CD8-positive, alpha-beta memory T cell (primary cell): ENCODE results near the gene NRP1. TPM values are rescaled to one million over a fixed set of nuclear protein-coding genes. Genes with fewer than 3 reads are reported as not detected.

ENCODE experiments used
- CTCF ChIA-PET: fragments of 350-600 bp; sonication (Branson Sonifier 250); formaldehyde crosslinking; loops from one replicate; lab custom pipeline; 2021; ENCODE audit warnings: antibody characterized with exemption; lab: Charles Lee
- POLR2A ChIA-PET: fragments of 350-600 bp; sonication (Branson Sonifier 250); formaldehyde crosslinking; loops from one replicate; lab custom pipeline; 2021; ENCODE audit warnings: antibody characterized with exemption; lab: Charles Lee
- DNase-seq, 5 donors: peaks; one replicate each; pipeline versions ENCODE4 v3.0.0 to v3.0.0-alpha.2; 2020 to 2022; ENCODE audit warnings: mixed read lengths in 1 of 5
- H3K27ac ChIP-seq: one replicate; pipeline ENCODE4 v1.7.0; 2013; ENCODE audit warnings: low read depth, mild to moderate bottlenecking, low read length, moderate library complexity
- H3K27me3 ChIP-seq: 2 replicates; pipeline ENCODE4 v1.7.0; 2013; ENCODE audit warnings: low read length, mild to moderate bottlenecking; ENCODE audit not compliant: insufficient read depth, poor library complexity, severe bottlenecking
- H3K36me3 ChIP-seq: 2 replicates; pipeline ENCODE4 v1.7.0; 2013; ENCODE audit warnings: mild to moderate bottlenecking, low read length, moderate library complexity; ENCODE audit not compliant: insufficient read depth
- H3K4me1 ChIP-seq: 2 replicates; pipeline ENCODE4 v1.7.0; 2013; ENCODE audit warnings: mild to moderate bottlenecking, low read length, moderate library complexity; ENCODE audit not compliant: insufficient read depth
- H3K4me3 ChIP-seq: 2 replicates; pipeline ENCODE4 v1.7.0; 2013; ENCODE audit warnings: mild to moderate bottlenecking, low read length
- H3K9me3 ChIP-seq: 2 replicates; pipeline ENCODE4 v1.7.0; 2013; ENCODE audit warnings: mild to moderate bottlenecking, low read length
- H3K27ac Mint-ChIP-seq, 8 donors: one replicate each; pipeline ENCODE4 v1.8.0; 2020 to 2021; ENCODE audit warnings: mixed read lengths in 8 of 8, mild to moderate bottlenecking in 6 of 8, inconsistent platforms in 3 of 8, moderate library complexity in 3 of 8
- H3K27me3 Mint-ChIP-seq, 2 donors: one replicate each; pipeline ENCODE4 v1.8.0; 2020 to 2021; ENCODE audit warnings: mixed read lengths in 2 of 2, mild to moderate bottlenecking in 1 of 2, moderate library complexity in 1 of 2
- H3K36me3 Mint-ChIP-seq, 3 donors: one replicate each; pipeline ENCODE4 v1.8.0; 2020 to 2021; ENCODE audit warnings: mixed read lengths in 3 of 3, inconsistent platforms in 1 of 3, mild to moderate bottlenecking in 1 of 3
- H3K4me1 Mint-ChIP-seq, 3 donors: one replicate each; pipeline ENCODE4 v1.8.0; 2020 to 2021; ENCODE audit warnings: mixed read lengths in 3 of 3, inconsistent platforms in 1 of 3, mild to moderate bottlenecking in 1 of 3
- H3K4me3 Mint-ChIP-seq, 7 donors: one replicate each; pipeline ENCODE4 v1.8.0; 2020 to 2021; ENCODE audit warnings: mixed read lengths in 7 of 7, mild to moderate bottlenecking in 6 of 7, moderate library complexity in 4 of 7, inconsistent platforms in 2 of 7
- H3K9me3 Mint-ChIP-seq, 5 donors: one replicate each; pipeline ENCODE4 v1.8.0; 2020 to 2022; ENCODE audit warnings: mixed read lengths in 5 of 5, mild to moderate bottlenecking in 3 of 5, moderate library complexity in 2 of 5, inconsistent platforms in 1 of 5
- polyA plus RNA-seq: library from polyadenylated mRNA; unstranded; fragments of 300-500 nt; fragmentation: Illumina TruSeq; gene quantifications from one replicate; pipeline ENCODE4 v1.2.3, GENCODE V29; 2021
- total RNA-seq, 2 experiments: library from RNA; stranded (reverse); gene quantifications; one replicate each; pipeline ENCODE4 v1.2.3, GENCODE V29; 2021

Gene NRP1
- total and polyA plus RNA-seq, 3 experiments from 2014 or later = 2.1 to 2.2 TPM; not detected in 1

GRCh38 chr10:33249659-33250345 lies 84.7 kb downstream of the NRP1 start:
- Mint-ChIP-seq H3K27ac (peak overlapping the region in 1 of 8 donors; percentile 1), H3K4me3 (peak overlapping the region in 3 of 7 donors; percentile 25 to 70 (median 56)), H3K27me3 (peaks cover 0 to 2% of the 10 kb centered on the region in 2 donors), H3K9me3 (no peaks in the 10 kb centered on the region), H3K4me1 (peaks cover 23 to 37% (median 31%) of the 10 kb centered on the region in 3 donors), H3K36me3 (peaks cover 0 to 6% (median 0%) of the 10 kb centered on the region in 3 donors)
- Histone ChIP-seq H3K36me3 (no peaks in the 10 kb centered on the region), H3K27me3 (no peaks in the 10 kb centered on the region), H3K4me1 (peaks cover 27% of the 10 kb centered on the region), H3K9me3 (no peaks in the 10 kb centered on the region), H3K27ac (no peak overlapping the region), H3K4me3 (no peak overlapping the region)
- POLR2A ChIA-PET = no interaction called here
- CTCF ChIA-PET = interaction anchor here (0.7 to 1.2 kb wide), 2 partner anchors 9 to 57 kb away, joined by 3 read pairs; no protein-coding TSS in a partner anchor
- DNase-seq = no peak

- peaks cover 23 to 37% (median 31%) of the 10 kb centered on the region in 3 donors for H3K4me1 Mint-ChIP-seq
Measured at GRCh38 chr10:33249137-33249536, 85.3 kb downstream of the NRP1 start.

GRCh38 chr10:33248638-33249037 lies 85.8 kb downstream of the NRP1 start:
- H3K4me1 Mint-ChIP-seq = peaks cover 23 to 37% (median 31%) of the 10 kb centered on the region in 3 donors
- Histone ChIP-seq H3K4me1 (peaks cover 27% of the 10 kb centered on the region), H3K36me3 (no peaks in the 10 kb centered on the region), H3K27me3 (no peaks in the 10 kb centered on the region), H3K4me3 (peak overlapping the region; percentile 1), H3K9me3 (no peaks in the 10 kb centered on the region), H3K27ac (no peak overlapping the region)
- no peaks in the 10 kb centered on the region for H3K9me3 Mint-ChIP-seq
- peak overlapping the region in 7 of 8 donors; percentile 18 to 92 (median 44) for H3K27ac Mint-ChIP-seq
- H3K27me3 Mint-ChIP-seq = peaks cover 2 to 7% of the 10 kb centered on the region in 2 donors
- peak overlapping the region; percentile 39 to 70 (median 60) for H3K4me3 Mint-ChIP-seq
- CTCF ChIA-PET = interaction anchor here (1.2 kb wide), 1 partner anchor 10 kb away, joined by 3 read pairs; no protein-coding TSS in a partner anchor
- DNase-seq = peak in 3 of 5 donors; percentile 1 to 77 (median 59)
- H3K36me3 Mint-ChIP-seq = peaks cover 0 to 6% (median 0%) of the 10 kb centered on the region in 3 donors
- POLR2A ChIA-PET = no interaction called here

More at GRCh38 chr10:33249137-33249536, 85.3 kb downstream of the NRP1 start:
- H3K27ac Mint-ChIP-seq = peak overlapping the region in 4 of 8 donors; percentile 1 to 57 (median 34)
- DNase-seq = no peak
- Histone ChIP-seq H3K9me3 (no peaks in the 10 kb centered on the region), H3K4me1 (peaks cover 27% of the 10 kb centered on the region), H3K27ac (no peak overlapping the region), H3K27me3 (no peaks in the 10 kb centered on the region), H3K36me3 (no peaks in the 10 kb centered on the region), H3K4me3 (peak overlapping the region; percentile 1)
- CTCF ChIA-PET = interaction anchor here (0.7 to 1.2 kb wide), 2 partner anchors 9 to 56 kb away, joined by 3 read pairs; no protein-coding TSS in a partner anchor
- H3K4me3 Mint-ChIP-seq = peak overlapping the region in 5 of 7 donors; percentile 56 to 70 (median 60)
- POLR2A ChIA-PET = no interaction called here
- peaks cover 2 to 3% of the 10 kb centered on the region in 2 donors for H3K27me3 Mint-ChIP-seq
- peaks cover 0 to 6% (median 0%) of the 10 kb centered on the region in 3 donors for H3K36me3 Mint-ChIP-seq
- no peaks in the 10 kb centered on the region for H3K9me3 Mint-ChIP-seq

GRCh38 chr10:33247221-33247922 lies 87.1 kb downstream of the NRP1 start:
- H3K36me3 ChIP-seq = no peaks in the 10 kb centered on the region
- ChIA-PET CTCF (no interaction called here), POLR2A (no interaction called here)
- no peaks in the 10 kb centered on the region for H3K9me3 ChIP-seq
- H3K27me3 Mint-ChIP-seq = peaks cover 0 to 9% of the 10 kb centered on the region in 2 donors
- H3K4me3 ChIP-seq = no peak overlapping the region
- peaks cover 0 to 6% (median 0%) of the 10 kb centered on the region in 3 donors for H3K36me3 Mint-ChIP-seq
- peak overlapping the region in 2 of 8 donors; percentile 43 to 92 for H3K27ac Mint-ChIP-seq
- peaks cover 27% of the 10 kb centered on the region for H3K4me1 ChIP-seq
- H3K4me1 Mint-ChIP-seq = peaks cover 23 to 32% (median 31%) of the 10 kb centered on the region in 3 donors
- H3K9me3 Mint-ChIP-seq = no peaks in the 10 kb centered on the region
- no peak for DNase-seq
- H3K27me3 ChIP-seq = no peaks in the 10 kb centered on the region
- H3K27ac ChIP-seq = no peak overlapping the region
- no peak overlapping the region for H3K4me3 Mint-ChIP-seq

GRCh38 chr10:33245343-33245742 lies 89.1 kb downstream of the NRP1 start:
- H3K27ac Mint-ChIP-seq = no peak overlapping the region
- H3K4me1 ChIP-seq = peaks cover 27% of the 10 kb centered on the region
- no peaks in the 10 kb centered on the region for H3K36me3 ChIP-seq
- no peak overlapping the region for H3K4me3 ChIP-seq
- no peak overlapping the region for H3K4me3 Mint-ChIP-seq
- DNase-seq = no peak
- peaks cover 0 to 18% of the 10 kb centered on the region in 2 donors for H3K27me3 Mint-ChIP-seq
- CTCF ChIA-PET = no interaction called here
- no peaks in the 10 kb centered on the region for H3K9me3 Mint-ChIP-seq
- no peaks in the 10 kb centered on the region for H3K36me3 Mint-ChIP-seq
- H3K27me3 ChIP-seq = no peaks in the 10 kb centered on the region
- no peak overlapping the region for H3K27ac ChIP-seq
- H3K9me3 ChIP-seq = no peaks in the 10 kb centered on the region
- peaks cover 23 to 32% (median 31%) of the 10 kb centered on the region in 3 donors for H3K4me1 Mint-ChIP-seq
- POLR2A ChIA-PET = no interaction called here

GRCh38 chr10:33244354-33244967 lies 90.0 kb downstream of the NRP1 start:
- H3K4me1 Mint-ChIP-seq = peaks cover 19 to 25% (median 23%) of the 10 kb centered on the region in 3 donors

GRCh38 chr10:33243703-33244102 lies 90.8 kb downstream of the NRP1 start:
- H3K4me3 ChIP-seq = no peak overlapping the region
- no peaks in the 10 kb centered on the region for H3K9me3 ChIP-seq
- no peak overlapping the region for H3K27ac ChIP-seq
- no peaks in the 10 kb centered on the region for H3K27me3 ChIP-seq
- Mint-ChIP-seq H3K27me3 (peaks cover 0 to 24% of the 10 kb centered on the region in 2 donors), H3K9me3 (no peaks in the 10 kb centered on the region), H3K4me1 (peaks cover 11 to 17% (median 16%) of the 10 kb centered on the region in 3 donors), H3K4me3 (no peak overlapping the region), H3K27ac (no peak overlapping the region), H3K36me3 (no peaks in the 10 kb centered on the region)
- CTCF ChIA-PET = no interaction called here
- POLR2A ChIA-PET = interaction anchor here (0.6 kb wide), 1 partner anchor 732 kb away, joined by 4 read pairs; no protein-coding TSS in a partner anchor
- no peaks in the 10 kb centered on the region for H3K36me3 ChIP-seq
- peaks cover 15% of the 10 kb centered on the region for H3K4me1 ChIP-seq
- no peak for DNase-seq

More at GRCh38 chr10:33244354-33244967, 90.0 kb downstream of the NRP1 start:
- H3K36me3 ChIP-seq = no peaks in the 10 kb centered on the region
- H3K4me3 Mint-ChIP-seq = no peak overlapping the region
- H3K4me1 ChIP-seq = peaks cover 22% of the 10 kb centered on the region
- no peaks in the 10 kb centered on the region for H3K36me3 Mint-ChIP-seq
- CTCF ChIA-PET = no interaction called here
- no peaks in the 10 kb centered on the region for H3K27me3 ChIP-seq
- no peak overlapping the region for H3K27ac ChIP-seq
- no peak for DNase-seq
- peaks cover 0 to 23% of the 10 kb centered on the region in 2 donors for H3K27me3 Mint-ChIP-seq
- no peak overlapping the region for H3K27ac Mint-ChIP-seq
- no peak overlapping the region for H3K4me3 ChIP-seq
- H3K9me3 ChIP-seq = no peaks in the 10 kb centered on the region
- H3K9me3 Mint-ChIP-seq = no peaks in the 10 kb centered on the region
- POLR2A ChIA-PET = no interaction called here
